ENCODE results near the gene RBBP8NL. TPM values are rescaled to one million over a fixed set of nuclear protein-coding genes. Genes with fewer than 3 reads are reported as not detected.
A peak's percentile ranks its signal among the peaks of the same experiment; 100 is the strongest.
"Not testable (repeated sequence)": the region's sequence is repeated elsewhere in the genome, so short reads cannot be mapped to it uniquely, and the experiment has no call there.

The RBBP8NL gene
- total RNA-seq, 8 experiments from 2014 or later, result 0.05 to 0.24 (median 0.17) TPM; not detected in 4

DNA sequence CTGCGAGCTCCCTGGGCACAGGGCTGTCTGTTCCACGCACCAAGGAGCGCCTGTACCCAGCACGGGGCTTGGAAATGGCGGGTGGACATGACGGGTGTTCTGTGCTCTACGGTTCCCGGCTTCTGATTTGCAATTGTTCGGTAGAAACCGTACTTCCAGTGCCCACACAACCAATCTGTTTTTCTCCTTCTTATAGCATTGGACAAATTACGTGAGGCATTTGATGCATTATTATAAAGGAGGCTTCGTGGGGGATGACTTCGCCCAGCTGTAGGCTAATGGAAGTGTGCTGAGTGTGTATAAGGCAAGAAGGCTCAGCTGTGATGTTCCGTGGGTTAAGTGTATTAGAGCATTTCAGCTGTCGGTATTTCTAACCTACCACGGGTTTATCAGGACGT is 50.3 kb downstream of the RBBP8NL start:
- no peak for ATAC-seq (replicated peaks in 6 of 8)
- Histone ChIP-seq H3K4me3 (no peak overlapping the region), H3K4me1 (replicated peaks in 1 of 2) (peaks cover 15 to 20% of the 10 kb centered on the region in 2 donors), H3K27ac (no peak overlapping the region)
- 58 to 100% (median 92%) methylated on average over 1 to 15 of the region's 17 CpGs; no CpG with 5 or more reads in 1 of the 10 experiments for WGBS, 10 experiments
- in situ Hi-C loops (cut with MboI; ENCODE audit: low pct_unique_long_range_greater_than_20kb in 2 of 9, low sequenced_read_pairs in 9 of 9, unreplicated experiment in 9 of 9), result loop anchor here in 2 of 9 experiments (25.0 kb wide), 2 partner anchors 90 to 190 kb away; partner anchors contain the start of gene MTG2 (in 1 of the 2)

DNA sequence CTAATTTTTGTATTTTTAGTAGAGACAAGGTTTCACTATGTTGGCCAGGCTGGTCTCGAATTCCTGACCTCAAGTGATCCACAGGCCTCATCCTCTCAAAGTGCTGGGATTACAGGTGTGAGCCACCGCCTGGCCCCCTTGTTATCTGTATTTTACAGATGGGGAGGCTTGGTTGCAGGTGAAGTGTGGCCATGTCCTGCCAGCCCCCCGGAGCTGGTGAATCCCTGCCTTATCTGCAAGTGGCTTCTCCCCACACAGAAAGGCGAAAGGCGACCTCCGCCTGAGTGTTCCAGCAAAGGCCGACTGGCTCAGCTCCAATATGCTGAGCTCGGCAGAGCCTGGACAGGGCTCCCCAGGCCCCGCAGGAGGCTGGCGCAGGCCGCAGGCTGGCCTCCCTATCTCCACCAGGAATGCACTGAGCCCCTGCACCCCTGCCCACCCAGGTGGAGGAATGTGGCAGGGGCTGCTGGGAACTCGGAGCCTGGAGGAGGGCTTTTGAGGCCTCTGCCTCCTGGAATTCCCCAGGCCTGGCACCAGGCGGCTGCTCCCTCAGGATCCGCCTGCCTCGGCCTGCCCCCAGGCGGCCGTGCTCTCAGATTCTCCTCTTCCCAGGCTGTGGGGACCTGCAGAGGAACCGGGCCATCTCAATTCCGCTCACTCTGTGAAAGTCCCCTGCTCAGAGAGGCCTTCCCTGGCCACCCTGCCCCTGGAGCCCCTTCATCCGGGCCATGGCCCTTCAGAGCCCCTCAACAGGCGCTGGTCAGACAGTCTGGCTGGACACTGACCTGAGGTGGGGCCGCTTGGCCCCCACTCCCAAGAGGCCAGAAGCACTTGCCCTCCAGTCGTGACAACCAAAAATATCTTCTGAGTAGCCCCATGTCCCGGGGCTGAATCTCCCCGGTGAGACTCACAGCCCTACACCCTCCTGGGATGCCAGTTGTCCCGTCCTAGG is 51.0 kb downstream of the RBBP8NL start:
- H3K27ac ChIP-seq, result peak overlapping the region in 1 of 2 donors; percentile 34
- no peak overlapping the region for H3K4me3 ChIP-seq
- peaks cover 15 to 20% of the 10 kb centered on the region in 2 donors for H3K4me1 ChIP-seq (replicated peaks in 1 of 2)
- WGBS, 10 experiments, result 80% methylated on average over 1 of the region's 26 CpGs; no CpG with 5 or more reads in 9 of the 10 experiments
- in situ Hi-C loops (cut with MboI; ENCODE audit: low pct_unique_long_range_greater_than_20kb in 2 of 9, low sequenced_read_pairs in 9 of 9, unreplicated experiment in 9 of 9), result loop anchor here in 2 of 9 experiments (25.0 kb wide), 2 partner anchors 89 to 189 kb away; partner anchors contain the start of gene MTG2 (in 1 of the 2)
- peak; percentile 9 to 77 (median 54) for ATAC-seq (replicated peaks in 6 of 8)

DNA sequence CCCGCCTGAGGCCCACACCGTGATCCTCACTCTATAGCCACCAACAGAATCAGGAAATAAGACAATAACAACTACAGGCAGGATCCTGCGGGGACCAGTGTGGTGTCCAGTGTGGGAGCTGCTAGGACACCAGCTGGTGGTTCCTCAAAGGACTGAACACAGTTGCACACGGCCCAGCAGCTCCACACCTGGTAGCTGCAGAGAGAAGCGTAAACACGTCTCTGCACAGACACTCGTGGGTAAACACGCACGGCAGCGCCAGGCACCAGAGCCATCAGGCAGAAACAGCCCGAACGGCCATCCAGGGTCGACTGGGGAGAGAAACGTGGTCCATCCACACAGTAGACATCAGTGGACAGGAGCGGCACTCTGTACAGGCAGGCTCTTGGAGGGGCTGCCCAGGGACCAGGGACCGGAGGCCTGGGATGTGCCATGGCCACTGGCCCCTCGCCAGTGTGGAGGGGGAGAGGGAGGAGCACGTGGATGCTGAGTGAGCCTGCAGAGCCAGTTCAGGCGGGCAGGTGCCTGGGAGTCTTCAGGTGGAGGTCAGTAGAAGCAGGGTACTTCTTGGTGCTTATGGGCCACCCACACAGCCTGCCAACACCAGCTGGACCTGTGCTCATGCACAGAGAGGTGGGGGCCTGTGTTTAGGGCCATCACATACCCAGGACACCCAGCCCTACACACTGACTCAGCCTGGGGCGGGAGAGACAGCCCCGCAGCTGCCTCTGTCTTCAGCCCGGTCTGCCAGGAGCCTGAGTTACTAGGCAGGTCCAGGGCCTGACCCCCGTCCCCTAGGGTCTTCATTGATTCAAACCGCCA is 52.8 kb downstream of the RBBP8NL start:
- WGBS, 10 experiments, result 23 to 100% (median 77%) methylated on average over 1 to 10 of the region's 24 CpGs; no CpG with 5 or more reads in 6 of the 10 experiments
- peak in 7 of 8 experiments; percentile 28 to 77 (median 40) for ATAC-seq (replicated peaks in 6 of 8)
- no peak overlapping the region for H3K4me3 ChIP-seq
- in situ Hi-C loops (cut with MboI; ENCODE audit: low pct_unique_long_range_greater_than_20kb in 2 of 9, low sequenced_read_pairs in 9 of 9, unreplicated experiment in 9 of 9), result loop anchor here in 2 of 9 experiments (25.0 kb wide), 2 partner anchors 87 to 187 kb away; partner anchors contain the start of gene MTG2 (in 1 of the 2)
- peaks cover 28 to 33% of the 10 kb centered on the region in 2 donors for H3K4me1 ChIP-seq (replicated peaks in 1 of 2)
- H3K27ac ChIP-seq, result peak overlapping the region in 1 of 2 donors; percentile 66

DNA sequence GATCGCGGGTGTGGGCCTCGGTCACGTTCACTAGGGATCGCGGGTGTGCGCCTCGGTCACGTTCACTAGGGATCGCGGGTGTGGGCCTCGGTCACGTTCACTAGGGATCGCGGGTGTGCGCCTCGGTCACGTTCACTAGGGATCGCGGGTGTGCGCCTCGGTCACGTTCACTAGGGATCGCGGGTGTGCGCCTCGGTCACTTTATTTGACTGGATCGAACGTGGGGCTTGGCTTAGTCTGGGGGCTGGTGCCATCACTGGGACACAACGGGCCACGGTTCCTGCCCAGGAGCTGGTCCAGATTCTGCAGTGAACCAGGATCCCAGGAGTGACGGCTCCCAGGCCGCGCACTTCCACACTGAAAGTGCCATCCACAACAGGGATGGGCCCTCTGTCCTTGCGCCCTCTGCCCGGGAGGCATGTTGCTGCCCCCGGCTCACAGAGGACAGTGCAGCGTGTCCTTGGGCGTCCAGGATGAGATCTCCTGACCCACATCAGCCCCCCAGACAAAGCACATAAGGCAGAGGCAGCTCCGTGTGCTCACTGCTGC is 53.6 kb downstream of the RBBP8NL start:
- H3K4me3 ChIP-seq; in situ Hi-C loops (cut with MboI; ENCODE audit: low pct_unique_long_range_greater_than_20kb in 2 of 9, low sequenced_read_pairs in 9 of 9, unreplicated experiment in 9 of 9); ATAC-seq (replicated peaks in 6 of 8): not testable (repeated sequence)
- WGBS, 10 experiments, result 80 to 100% (median 100%) methylated on average over 1 to 3 of the region's 40 CpGs; no CpG with 5 or more reads in 6 of the 10 experiments
- peak overlapping the region in 1 of 2 donors; percentile 2 for H3K27ac ChIP-seq
- peaks cover 36 to 42% of the 10 kb centered on the region in 2 donors for H3K4me1 ChIP-seq (replicated peaks in 1 of 2)

DNA sequence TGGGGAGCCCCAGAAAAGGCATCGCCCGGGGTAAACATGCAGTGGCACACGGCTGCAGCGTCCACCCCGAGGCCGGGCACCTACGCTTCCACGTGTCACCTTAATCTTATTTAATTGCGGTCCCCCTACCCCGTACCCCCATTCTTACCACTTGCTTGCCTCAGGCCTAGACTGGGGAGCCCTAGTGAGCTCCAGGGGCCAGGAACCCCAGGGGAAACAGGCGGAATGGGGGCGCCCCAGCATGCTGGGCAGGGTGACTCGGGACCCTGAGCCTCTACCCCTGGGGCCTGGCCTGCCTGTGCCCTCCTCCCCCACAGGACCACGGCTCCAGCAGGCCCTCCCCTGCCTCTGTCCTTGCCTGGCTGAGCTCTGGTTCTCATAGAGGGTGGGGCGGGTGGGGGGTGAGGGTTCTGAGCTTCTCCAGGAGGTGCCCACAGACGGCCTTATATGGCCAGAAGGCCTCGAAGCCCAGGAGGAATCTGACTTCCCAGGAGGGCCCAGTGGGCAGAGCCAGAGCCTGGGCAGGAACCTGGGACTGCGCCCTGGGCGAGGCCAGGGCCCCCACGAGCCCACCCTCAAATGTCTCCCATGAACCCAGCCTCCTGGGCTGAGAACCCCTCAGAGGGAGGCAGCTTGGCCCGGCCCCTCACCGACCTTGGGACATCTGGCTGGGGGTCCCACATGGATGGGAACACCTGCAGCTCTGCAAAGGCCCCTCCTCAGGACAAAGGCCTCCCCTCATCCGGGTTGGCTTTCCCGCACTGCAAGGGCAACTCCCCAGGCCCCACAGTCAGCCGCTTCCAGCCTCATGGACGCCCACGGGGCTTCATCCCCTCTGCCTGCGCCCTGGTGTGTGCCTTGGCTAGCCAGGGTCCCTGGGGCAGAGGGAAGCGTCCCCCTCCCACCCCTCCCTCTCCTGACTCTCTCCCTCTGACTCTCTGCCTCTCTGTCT is 55.0 kb downstream of the RBBP8NL start:
- 46 to 95% (median 77%) methylated on average over 1 to 5 of the region's 29 CpGs; no CpG with 5 or more reads in 4 of the 10 experiments for WGBS, 10 experiments
- no peak for ATAC-seq (replicated peaks in 6 of 8)
- no peak overlapping the region for H3K27ac ChIP-seq
- peaks cover 50 to 56% of the 10 kb centered on the region in 2 donors for H3K4me1 ChIP-seq (replicated peaks in 1 of 2)
- in situ Hi-C loops (cut with MboI; ENCODE audit: low pct_unique_long_range_greater_than_20kb in 2 of 9, low sequenced_read_pairs in 9 of 9, unreplicated experiment in 9 of 9), result no loop called here
- H3K4me3 ChIP-seq, result no peak overlapping the region

DNA sequence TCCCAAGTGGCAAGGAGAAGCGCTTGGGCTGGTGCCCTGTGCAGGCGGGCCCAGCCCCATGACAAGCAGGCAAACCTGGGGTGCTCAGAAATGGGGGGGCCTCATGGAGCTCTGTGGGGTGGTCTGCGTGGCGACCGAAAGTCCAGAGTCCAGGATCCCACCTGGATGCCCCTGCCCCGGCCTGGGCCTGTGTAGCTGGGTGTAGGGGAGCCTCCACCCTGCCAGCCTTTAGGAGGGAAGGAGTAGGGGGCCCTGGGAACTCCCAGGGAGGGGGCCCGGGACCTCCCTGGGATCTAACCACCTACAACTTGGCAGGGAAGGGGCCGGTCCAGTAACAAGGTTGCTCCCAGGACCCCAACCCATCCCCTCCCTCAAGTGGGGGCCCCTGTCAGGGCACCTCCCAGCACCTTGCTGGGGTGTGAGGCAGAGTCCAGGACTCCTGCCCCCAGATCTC is 55.7 kb downstream of the RBBP8NL start:
- peaks cover 50 to 54% of the 10 kb centered on the region in 2 donors for H3K4me1 ChIP-seq (replicated peaks in 1 of 2)
- in situ Hi-C loops (cut with MboI; ENCODE audit: low pct_unique_long_range_greater_than_20kb in 2 of 9, low sequenced_read_pairs in 9 of 9, unreplicated experiment in 9 of 9), result no loop called here
- no peak overlapping the region for H3K4me3 ChIP-seq
- no peak for ATAC-seq (replicated peaks in 6 of 8)
- no peak overlapping the region for H3K27ac ChIP-seq
- WGBS, 10 experiments, result 86 to 89% methylated on average over 2 to 3 of the region's 8 CpGs; no CpG with 5 or more reads in 8 of the 10 experiments

DNA sequence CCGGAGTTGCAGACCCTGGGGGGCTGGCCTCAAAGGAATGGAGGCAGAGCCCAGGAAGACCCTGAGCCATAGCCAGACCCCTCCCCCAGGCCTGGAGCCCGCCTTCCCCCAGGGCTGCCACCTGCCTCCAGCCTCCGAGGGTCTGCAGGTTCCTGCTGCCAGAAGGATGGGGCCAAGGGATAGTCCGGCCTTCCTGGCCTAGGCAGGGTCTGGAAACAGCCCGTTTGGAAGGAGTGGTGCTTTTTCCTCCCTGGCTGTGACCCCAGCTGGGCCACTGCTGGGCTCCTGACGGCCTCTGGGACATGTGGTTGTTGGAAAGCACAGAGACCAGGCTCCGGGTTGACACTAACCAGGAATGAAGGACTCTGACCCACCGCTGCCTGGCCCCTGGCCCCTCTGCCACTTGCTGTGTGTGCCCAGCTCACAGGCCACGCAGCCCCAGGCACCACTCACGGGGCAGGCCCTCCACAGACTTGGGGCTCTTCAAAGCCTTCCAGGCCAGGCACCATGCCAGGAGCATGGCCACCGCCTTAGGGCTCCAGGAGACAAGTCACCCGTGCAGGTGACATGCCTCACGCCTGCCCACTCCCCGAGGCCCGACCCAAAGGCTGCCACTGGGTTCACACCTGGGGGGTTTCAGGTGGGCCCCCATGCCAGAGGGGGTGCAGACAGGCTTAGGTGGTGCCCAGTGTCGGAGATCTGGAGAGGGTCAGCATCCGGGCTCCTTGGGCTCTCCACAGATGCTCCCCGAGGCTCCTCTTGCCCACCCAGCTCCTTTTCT is 56.3 kb downstream of the RBBP8NL start:
- in situ Hi-C loops (cut with MboI; ENCODE audit: low pct_unique_long_range_greater_than_20kb in 2 of 9, low sequenced_read_pairs in 9 of 9, unreplicated experiment in 9 of 9), result no loop called here

DNA sequence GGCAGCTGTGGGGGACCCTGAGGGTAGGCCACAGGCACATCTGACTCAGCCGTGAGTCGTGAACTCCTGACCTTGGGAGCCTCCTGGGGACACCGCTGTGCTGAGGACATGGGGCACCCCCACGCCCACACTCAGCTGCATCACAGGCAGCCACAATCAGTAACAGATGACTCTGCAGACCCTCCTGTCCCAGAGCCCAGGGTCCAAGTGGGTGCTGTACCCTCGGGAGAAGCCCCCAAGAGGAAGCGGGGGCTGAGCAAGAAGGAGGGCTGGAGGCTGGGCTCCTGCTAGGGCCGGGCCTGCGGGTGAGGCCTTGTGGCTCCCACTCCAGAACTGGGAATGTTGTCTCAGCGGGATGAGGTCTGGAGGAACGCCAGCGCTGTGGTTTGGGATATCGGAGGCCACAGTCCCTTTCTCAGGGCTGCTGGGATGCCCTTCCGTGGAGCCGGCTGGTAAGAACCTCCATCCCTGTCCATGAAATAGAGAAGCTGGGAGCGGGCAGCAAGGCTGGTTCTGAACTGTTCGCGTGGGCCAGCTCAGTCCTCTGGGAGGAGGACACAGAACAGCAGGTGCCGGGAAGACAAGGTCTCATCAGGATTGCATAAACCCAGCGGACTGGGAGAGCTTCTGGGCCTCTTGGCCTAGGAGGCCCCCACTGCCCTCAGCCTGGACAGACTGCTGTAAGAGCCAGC is 57.1 kb downstream of the RBBP8NL start:
- peak in 1 of 8 experiments; percentile 2 for ATAC-seq (replicated peaks in 6 of 8)
- WGBS, 10 experiments, result 5 to 79% (median 43%) methylated on average over 2 to 8 of the region's 19 CpGs; no CpG with 5 or more reads in 6 of the 10 experiments
- H3K27ac ChIP-seq, result no peak overlapping the region
- no peak overlapping the region for H3K4me3 ChIP-seq
- H3K4me1 ChIP-seq (replicated peaks in 1 of 2), result peaks cover 54 to 55% of the 10 kb centered on the region in 2 donors
- in situ Hi-C loops (cut with MboI; ENCODE audit: low pct_unique_long_range_greater_than_20kb in 2 of 9, low sequenced_read_pairs in 9 of 9, unreplicated experiment in 9 of 9), result no loop called here

More for the DNA sequence above, 56.3 kb downstream of the RBBP8NL start:
- 33 to 96% (median 66%) methylated on average over 1 to 5 of the region's 18 CpGs; no CpG with 5 or more reads in 4 of the 10 experiments for WGBS, 10 experiments
- ATAC-seq (replicated peaks in 6 of 8), result no peak
- H3K27ac ChIP-seq, result no peak overlapping the region
- H3K4me1 ChIP-seq (replicated peaks in 1 of 2), result peaks cover 49 to 50% of the 10 kb centered on the region in 2 donors
- no peak overlapping the region for H3K4me3 ChIP-seq

DNA sequence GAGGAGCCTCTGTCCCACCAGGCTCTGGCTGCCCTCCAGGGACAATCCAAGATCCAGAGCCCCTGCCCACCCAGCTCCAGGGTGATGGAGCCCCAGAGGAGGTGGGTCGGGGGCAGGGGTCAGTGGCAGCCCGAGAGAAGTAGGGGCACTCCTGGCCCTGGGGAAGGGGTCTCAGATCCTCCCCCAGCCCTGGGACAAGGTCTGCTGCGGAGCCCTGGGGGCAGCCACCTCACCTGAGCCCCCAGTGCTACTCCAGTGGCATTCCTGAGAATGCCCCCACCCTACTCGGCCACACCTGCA is 57.6 kb downstream of the RBBP8NL start:
- no peak overlapping the region for H3K27ac ChIP-seq

DNA sequence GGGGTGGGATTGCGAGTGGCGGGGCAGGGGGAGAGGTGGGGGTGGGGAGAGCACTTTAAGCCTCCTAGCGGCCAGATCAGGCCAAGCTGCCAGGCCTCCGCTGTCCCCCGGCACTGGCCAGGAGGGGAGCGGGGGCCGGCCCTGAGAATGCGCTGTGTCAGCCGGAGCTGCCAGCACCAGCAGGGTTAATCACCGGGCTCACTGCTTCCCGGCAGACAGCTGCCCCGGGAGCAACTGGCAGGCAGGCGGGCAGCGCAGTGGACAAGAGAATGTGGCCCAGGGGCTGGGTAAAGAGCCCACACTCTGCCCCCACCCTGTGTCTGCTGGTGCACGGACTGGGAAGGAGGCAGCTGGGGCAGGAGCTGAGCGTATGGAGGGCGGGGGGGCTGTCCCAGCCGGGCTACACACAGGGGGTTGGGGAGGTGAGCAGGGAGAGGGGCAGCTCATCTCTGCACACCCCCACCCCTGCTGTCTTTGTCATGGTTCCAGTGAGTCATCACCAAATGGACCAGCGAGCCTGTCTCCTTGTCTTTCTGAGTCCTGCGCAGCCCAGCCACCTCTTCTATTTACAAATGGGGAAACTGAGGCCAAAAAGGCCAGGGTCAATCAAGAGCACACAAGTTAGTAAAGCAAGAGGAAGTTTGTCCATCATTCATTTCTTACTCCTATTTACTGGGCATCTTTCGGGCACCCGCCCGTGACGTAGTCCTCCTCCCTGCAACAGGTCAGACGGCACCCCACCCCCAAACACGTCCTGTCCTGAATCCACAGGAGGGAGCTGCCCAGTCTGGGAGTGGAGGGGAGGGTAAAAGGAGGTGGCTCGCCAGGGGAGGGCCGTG is 58.1 kb downstream of the RBBP8NL start:
- Histone ChIP-seq H3K4me3 (peak overlapping the region in 3 of 5 donors; percentile 5 to 7 (median 7)), H3K4me1 (replicated peaks in 1 of 2) (peaks cover 55 to 56% of the 10 kb centered on the region in 2 donors), H3K27ac (peak overlapping the region in 1 of 2 donors; percentile 6)
- no CpG with 5 or more reads among the region's 28 CpGs for WGBS, 10 experiments
- ATAC-seq (replicated peaks in 6 of 8), result peak; percentile 8 to 68 (median 59)
- in situ Hi-C loops (cut with MboI; ENCODE audit: low pct_unique_long_range_greater_than_20kb in 2 of 9, low sequenced_read_pairs in 9 of 9, unreplicated experiment in 9 of 9), result no loop called here

More for the DNA sequence above, 57.6 kb downstream of the RBBP8NL start:
- ATAC-seq (replicated peaks in 6 of 8), result no peak
- WGBS, 10 experiments, result no CpG with 5 or more reads among the region's 4 CpGs
- Histone ChIP-seq H3K4me3 (no peak overlapping the region), H3K4me1 (replicated peaks in 1 of 2) (peaks cover 54 to 56% of the 10 kb centered on the region in 2 donors)
- in situ Hi-C loops (cut with MboI; ENCODE audit: low pct_unique_long_range_greater_than_20kb in 2 of 9, low sequenced_read_pairs in 9 of 9, unreplicated experiment in 9 of 9), result no loop called here

Measured in motor neuron (in vitro differentiated cells).